GF-D8 (cell line): Measurements from ENCODE around the gene CCDC197.

Experiments used
- DNase-seq: peaks from one replicate; lab custom pipeline; 2025; lab: John Stamatoyannopoulos, UW

CCDC197 gene

DNA sequence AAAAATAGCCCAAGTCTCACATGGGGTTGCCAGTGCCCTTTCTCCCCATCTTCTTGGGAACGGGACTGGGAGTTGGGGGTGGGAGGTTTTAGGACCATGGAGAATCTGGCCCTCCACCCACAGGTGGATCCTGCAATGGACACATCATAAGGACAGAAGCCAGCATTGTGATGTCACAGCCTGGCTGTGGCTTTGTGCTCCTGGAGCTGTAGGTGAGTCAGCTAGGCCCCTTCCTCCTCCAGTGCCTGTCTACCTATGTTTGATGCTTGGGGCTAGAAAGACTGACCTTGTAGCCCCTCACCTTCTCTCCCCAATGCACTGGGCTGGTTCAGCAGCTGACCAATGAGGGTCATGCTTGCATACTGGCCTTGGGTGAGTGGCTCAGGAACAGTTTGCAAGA, at the start of gene CCDC197:
Gene CCDC197 (plus strand): TSS at position 220 of the 400 bp plus-strand sequence. CDS start 831 bp downstream, outside the sequence.
- no peak for DNase-seq

DNA sequence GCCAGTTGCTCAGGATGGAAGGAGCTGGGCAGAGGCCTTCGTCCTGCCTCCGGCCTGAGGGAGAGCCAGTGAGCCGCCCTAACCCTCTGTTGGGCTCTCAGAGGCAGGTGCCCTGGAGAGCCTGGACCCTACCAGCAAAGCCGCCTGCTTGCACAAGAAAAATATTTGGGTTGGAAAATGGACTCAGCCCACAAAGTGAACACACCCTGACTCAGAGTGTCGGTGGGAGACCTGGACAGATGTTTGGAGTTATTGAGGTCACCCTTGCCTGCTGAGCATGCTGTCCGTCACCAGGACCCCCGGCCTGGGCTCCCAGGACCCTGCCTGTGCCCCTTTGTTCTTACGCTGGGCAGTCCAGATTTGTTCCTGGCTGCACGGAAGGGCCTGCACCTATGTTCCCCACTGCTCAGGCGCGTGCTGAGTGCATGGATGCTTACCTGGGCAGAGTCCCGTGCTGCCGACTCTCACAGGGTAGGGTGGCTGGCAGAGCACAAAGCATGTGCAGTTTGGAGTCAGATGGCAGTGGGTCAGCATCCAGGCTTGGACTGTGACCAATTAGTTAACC, 47.5 kb upstream of the CCDC197 start:
- DNase-seq: no peak

DNA sequence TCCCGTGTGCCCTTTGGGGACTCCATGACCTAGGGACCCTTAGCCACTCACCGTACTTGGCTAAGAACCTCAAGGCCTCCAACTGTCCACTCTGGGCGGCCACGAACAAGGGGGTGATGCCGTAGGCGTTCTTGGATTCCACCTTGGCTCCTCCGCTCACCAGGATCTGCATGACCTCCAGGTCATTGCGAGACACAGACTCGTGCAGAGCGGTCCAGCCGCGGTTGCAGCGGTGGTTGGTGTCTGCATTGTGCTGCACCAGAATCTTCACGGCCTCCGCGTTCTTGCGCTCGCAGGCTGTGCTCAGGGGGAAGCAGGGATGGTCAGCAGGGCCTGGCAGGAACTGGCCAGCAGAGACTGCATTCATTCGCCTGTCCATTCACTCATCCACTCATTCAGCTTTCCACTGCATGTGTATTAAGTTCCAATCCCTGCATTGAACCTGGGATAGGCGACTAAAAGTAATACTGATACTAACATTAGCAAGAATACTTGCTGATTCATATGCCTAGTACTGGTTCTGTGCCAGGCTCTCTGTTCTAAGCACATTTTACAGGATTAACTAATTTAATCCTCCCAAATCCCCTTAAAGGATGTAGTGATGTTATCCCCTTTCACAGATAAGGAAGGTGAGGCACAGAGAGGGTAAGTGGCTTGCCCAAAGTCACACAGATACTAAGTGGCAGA, 46.0 kb upstream of the CCDC197 start:
- DNase-seq: no peak

DNA sequence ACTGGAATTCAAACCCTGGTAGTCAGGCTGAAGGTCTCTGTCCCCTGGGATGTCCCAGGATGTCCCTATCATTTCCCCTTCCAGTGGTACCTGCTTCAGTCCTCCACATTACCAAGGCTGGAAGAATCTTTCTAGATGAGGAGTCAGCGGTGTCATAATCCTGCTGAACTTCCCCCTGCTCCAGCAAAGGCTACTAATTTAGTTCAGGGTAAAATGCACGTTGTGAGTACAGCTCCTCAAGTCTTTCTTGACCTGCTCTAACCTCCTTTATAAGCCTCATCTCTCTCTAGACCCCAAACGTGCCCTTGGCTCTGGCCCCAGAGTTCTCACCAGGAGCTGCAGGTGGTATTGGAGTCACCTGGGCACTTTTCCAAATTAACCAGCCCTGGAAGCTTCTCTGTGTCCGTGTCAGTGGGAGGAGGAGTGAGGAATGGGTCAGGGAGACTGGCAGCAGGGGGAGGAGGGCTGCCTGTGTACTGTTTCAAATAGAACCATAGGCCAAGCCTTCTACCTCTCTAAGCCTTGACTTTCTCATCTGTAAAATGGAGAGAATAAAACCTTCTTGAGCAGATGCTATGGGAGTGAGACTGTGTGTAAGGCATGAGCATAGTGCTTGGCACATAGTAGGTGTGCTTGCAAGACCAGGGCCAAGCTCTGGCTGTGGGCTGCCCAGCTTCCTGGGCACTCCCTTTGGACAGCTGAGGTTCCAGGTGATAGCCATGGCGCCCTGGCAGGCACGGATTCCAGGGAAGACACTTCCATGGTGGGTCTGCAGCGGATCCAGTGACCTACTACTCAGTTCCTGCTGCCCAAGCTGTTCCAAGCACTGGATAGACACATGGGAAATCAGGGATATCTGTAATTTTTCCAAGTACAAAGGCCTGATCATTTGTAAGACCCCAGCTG, 45.2 kb upstream of the CCDC197 start:
- DNase-seq: no peak

DNA sequence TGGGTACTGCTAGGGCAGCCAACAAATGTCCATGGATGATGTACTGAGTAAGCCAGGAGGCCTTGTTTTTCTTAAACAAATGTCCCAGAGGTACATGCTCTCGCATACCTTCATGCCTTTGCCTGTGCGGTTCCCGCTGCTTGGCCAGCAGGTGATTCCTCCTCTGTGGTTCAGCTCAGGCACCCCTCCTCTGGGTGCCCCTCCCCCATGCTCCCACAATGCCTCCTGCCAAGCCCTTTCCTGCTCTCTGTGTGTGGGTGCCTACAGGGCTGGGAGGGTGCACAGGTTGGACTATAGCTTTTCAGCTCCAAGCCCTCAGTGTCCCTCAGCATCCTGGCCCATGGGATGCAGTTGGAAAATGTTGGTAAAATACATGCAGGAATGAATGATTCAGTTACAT, 44.3 kb upstream of the CCDC197 start:
- DNase-seq: no peak

DNA sequence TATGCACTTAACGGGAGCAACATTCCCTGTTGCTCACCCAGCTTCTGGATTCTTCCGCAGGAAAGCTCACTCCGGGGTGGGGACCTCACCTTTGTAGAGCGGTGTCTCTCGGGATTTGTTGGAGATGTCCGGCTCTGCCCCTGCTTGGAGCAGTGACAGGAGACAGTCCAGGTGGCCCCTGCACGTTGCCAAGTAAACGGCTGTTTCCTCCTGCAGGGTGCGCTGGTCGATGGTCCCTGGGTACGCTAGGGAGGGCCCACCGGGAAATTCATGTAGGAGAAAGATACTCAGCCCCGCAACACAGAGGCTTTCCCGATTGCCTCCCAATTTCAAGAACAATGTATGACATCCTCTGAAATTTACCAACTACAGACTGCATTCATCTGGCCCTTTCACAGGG, 43.8 kb upstream of the CCDC197 start:
- DNase-seq: no peak

DNA sequence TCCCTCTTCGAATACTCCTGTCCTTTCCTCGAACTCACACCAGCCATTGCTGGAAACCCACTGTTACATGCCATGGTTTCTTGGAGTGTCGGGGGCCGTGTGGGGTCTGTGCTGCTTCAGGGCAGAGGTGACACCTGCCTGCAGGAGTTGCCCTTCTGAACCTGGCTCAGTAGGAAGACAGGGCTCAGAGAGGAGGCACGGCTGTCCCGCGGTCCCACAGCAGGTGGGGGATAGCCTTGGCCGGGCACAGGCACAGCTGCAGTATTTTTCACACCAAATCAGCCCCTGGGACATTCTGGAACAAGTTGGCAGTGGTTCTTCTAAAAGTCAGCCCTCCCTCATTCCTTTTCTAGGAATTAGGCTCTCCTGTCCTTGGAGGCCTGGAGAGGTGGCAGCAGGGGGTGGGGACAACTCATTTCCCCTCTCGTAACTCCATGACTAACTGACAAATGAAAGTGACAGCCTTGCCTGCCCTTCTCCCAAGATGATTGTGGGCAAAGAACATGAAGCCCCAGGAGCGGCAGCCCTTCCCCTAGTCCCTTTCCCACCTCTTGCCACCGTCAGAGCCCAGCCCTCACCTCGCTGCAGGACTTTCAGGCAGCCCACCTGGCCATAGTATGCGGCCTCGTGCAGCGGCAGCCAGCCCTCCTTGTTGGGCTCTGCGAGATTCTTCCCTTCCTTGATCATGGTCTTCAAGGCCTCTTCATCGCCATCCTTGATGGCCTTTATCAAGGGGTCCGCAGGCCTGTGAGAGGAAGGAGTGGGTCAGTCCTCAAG, 43.2 kb upstream of the CCDC197 start:
- no peak for DNase-seq

DNA sequence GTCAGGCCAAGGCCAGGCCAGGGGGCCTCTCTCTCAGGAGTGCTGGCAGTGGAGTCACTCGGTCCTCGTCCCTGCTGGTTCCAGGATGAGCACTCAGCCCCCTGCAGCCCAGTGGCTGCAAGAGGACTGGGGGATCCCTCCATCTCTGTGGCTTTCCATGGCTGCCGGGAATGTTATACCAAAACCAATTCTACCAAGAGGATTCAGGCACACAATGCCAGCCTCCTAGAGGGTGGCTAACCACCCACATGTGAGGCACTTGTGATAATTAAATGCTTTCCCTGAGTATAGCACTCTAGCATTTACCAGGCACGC, 42.6 kb upstream of the CCDC197 start:
- DNase-seq: no peak

DNA sequence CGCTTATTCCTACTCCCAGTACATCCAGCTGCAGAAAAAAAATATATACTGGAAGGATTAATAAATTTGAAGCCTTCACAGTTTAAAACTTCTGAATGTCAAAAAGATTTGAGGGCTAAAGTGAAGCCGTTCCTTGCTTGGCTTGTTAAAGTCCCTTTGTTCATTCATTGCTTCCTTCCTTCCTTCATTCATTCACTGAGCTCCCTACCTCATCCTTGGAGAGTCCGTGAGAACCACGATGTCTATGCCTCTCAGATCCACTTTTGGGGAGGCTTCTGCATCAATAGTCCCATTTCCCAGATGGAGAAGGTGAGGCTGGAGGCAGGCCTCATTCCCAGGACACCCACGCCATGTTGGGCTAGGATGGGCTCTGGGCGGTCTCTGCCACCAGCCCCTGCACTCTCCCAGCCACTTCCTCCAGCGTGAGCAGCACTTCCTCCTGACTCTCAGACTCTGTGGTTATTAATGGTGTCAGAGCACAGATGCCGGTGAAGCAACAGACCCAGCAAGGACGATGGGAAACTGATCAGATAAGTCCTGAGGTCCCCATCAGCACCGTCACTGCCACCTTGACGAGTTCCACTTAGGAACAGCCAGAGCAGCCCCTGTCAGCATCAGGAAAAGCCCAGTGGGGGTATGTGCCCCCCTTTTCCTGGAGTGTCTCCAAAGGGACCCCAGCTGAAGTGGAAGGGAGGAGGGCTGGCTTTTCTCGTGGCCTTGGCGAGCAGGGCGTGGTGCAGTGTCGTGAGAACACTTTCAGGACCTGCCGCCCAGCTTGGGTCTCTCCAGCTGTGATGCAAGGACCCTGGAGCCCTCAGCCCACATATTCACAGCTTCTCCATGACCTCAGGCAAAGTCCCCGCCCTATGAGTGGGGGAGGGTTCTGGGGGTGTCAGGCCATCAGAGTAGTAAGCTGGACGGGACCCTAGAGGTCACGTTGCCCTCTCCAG, 41.9 kb upstream of the CCDC197 start:
- peak; percentile 62 for DNase-seq

DNA sequence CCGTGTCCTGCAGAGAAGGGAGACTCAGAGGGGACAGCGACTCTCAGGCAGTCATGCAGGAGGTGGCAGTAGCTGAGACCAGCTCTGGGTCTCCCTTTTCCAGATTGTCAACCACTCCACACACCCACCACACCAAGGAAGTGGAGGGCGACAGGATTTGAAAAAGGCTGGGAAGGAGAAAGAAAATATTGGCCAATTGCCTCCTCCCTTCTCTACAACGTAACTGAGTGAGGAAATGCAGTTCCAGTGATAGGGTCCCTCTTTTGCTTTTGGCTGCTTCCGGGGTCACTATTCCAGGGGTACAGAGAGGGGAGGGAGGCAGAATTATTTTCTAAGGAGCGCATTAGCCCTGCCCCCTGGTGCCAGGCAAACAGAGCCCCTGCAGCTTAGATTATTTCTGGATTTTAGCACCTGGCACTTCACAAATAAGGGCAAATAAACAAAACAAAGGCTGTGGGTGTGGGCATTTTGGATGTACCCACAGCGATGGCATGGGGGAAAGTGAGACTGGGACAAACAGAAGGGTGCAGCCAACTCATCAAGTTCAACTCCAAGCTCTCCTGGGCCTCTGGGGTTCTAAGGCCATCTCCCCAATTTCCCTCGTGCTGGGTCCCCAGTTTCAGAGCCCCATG, 41.1 kb upstream of the CCDC197 start:
- DNase-seq: no peak

DNA sequence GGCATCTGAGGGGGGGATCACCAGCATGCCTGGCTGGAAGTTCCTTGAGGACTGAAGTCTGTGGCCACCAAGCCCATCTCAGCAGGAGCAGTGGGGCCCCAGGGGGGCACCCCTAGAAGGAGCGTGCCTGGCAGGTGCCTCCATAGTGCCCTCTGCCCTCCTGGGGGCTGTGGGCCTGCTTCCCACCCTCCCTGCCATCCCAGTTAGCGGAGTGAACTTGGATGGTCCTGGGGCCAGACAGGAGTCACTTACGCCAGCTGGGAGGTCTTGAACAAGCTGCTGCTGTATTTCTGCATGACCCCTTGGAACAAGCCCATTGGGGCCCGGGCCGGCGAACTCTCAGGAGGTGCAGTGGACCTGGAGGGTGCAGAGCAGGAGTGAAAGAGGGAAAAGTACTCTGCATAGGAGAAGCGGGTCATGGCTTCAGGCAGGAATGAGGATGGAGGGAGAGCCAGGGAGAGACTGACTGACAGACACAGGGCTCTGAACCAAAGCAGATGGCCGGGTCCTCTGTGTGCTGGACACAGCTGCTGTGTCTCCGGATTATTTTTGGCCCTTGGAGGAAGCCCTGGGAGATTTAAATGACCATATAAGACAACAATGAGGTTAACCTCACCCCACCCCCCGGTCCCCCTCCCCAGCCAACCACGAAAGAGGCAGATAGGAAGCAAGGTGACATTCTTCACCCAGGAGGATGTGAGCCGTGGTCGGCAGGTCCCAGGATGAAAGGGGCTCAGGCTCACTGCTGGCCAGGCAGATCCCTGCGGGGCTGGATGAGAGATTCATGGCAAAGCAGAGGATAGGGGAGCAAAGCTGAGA, 40.4 kb upstream of the CCDC197 start:
- DNase-seq: no peak

DNA sequence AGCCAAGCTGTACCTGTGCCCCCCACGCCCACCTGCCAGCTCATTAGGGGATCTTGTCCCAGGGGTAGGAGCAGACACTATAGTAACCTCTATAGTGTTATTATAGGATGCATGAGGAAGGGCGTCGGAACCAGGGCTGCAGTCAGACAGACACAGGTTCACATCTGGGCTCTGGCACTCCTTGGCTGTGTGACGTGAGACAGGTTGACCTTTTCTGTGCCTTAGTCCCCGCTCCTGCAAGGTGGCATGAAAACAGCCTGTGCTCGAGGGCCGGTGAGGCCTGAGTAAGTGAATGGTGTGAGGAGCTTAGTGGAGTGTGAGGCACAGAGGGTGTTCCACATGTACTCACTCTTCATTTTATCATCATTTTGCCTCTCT, 39.8 kb upstream of the CCDC197 start:
- no peak for DNase-seq

DNA sequence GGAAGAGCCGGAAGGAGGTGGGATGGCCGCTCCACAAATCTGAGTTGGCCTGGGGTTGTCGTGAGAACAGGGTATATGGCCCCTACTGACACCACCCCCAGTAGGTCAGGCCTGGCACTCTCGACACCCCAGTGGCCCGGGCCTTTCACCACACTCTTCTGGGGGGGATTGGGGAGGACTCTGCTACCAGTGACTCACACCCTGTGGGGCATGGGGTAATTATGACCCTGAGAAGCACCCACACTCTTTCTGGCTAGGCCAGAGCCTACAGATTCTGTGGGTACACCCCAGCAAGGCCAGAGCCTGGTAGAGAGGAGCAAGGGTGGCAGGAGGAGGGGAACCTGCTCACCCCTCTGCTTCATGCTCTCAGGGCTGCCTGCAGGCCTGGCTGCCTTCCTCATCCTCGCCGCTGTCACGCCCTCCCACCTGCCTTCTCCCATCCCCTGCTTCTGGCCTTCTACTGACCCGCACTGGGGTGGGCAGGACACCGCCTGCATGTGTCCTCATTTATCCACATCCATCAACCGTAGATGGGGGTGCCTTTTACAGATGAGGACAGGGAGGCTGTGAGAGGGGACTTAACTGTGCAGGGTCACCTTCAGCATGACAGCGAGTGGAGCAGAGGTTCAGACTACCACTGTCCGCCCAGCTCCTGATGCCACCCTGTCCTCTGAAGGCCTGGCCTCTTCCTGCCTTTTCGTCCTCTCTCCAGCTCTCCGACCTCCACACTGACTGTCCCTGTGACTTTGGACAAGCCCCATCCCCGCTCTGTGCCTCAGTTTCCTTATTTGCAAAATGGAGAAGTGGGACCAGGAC, 39.1 kb upstream of the CCDC197 start:
- no peak for DNase-seq

DNA sequence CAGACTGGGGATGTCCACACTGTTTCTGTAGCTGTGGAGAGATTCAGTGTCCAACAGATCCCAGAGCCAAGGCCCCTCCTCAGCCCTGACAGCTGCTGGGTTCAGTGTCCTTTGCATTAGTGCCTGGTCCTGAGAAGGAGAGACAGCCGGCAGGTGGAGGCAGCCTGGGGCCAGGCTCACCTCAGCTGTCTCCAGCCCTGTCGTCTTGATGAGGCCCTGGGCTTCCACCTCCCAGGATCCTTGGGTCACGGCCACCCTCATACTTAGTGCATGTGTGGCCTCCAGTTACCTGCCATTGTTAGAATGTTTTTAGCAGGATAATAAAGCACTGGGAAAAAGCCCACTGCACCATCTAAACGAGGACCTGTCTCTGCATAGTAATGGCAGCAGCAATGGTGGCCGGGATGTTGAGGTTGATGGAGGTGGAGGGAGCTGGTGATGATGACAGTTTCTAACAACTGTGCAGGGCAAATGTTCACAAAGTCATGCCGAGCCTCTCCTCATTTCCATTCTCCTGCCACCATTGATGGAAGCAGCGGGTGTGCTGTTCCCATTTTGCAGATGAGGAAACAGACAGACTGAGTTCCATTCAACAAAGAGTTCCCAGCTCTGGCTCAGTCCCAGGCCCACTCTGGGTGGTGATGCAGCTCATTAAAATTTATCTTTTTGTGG, 38.4 kb upstream of the CCDC197 start:
- DNase-seq: no peak

DNA sequence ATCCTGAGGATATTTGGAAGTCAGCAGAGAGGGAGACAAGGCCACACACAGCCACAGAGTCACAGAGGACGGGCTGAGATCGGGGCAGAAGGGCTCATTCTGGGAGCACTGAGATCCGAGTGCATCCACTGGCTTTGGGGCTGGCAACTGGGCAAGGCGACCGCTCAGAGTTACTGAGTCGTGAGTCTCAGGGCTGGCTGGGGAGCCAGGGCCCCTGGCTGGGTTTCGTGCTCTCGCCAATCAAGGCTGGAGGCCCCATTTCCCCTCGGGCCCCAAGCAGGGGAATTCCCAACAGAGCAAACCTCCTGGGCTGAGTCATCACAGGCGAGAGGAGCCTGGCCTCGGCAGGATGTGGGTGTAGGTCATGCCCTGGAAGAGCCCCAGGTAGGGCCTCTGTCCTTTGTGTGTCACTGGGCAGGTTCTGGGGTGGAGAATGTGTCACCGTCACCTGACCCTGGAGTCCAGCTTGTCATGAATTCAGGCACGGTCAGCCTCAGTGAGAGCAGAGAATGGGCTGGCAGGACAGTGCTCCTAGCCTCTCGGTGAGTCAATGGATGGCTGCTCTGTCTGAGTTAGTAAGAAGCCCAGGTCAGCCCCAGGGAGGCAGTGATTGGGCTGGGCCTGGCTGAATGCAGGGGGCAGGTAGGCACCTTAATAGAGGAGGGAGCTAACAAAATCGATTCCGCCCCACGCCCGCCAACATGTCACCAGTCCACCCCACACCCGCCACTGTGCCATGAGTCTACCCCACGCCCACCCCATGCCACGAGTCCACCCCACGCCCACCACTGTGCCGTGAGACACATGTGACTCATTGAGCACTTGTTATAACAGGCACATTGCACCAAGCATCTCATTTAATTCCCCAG, 37.6 kb upstream of the CCDC197 start:
- no peak for DNase-seq

DNA sequence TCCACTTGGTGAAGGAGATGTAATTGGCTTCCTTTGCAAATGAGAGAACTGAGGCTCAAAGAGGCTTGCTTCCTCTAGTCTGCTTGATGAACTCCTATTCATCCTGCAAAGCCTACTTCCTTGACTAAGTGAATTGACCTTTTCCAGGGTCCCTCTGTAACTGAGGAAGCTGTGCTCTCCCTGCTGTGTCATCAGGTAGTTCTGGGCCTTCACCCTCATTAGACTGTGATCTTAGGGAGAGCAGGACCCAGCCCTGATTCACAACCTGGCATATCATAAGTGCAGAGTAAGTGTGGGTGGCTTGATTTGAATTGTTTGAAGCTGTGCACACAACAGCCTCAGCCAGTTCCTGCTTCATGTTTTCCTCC, 37.0 kb upstream of the CCDC197 start:
- no peak for DNase-seq

DNA sequence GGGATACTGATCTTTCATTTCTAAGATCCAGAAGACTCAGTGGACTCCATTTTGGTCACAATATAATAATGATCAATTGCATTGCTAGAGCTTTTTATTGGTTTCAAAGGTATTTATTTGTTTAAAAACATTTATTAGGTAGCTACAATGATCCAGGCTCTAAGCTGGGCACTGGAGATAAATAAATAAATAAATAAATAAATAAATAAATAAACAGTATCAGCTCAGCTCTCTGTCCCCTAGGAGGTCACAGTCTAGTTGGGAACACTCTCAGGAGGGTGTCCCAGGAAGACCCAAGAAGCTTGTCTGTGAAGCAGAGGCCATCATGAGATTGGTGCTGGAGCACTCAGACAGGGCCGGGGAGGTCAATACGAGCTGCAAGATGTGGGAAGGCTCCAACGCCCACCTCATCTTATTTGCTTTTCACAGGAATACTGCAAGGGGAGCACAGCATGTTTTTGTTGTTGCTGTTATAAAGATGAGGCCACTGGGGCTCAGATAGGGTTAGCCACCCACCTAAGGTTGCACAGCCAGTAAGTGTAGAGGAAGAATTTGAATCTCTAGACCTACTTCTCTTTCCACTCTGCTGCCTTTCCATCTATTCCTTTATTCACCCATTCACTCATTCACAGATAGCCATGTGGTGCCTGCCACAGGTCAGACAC, 36.2 kb upstream of the CCDC197 start:
- no peak for DNase-seq
